GM12878 (cell line): ENCODE measurements around the gene P2RY11. TPM values are rescaled to one million over a fixed set of nuclear protein-coding genes. Genes with fewer than 3 reads are reported as not detected.

Experiments used
- ATAC-seq: fragments of 200-7000 bp; cut with Tn5 transposase; 3 replicates; pipeline ENCODE4 v1.9.1; 2020; ENCODE audit warnings: mild to moderate bottlenecking, moderate library complexity
- BruUV-seq: library from RNA; stranded (reverse); fragments of 400-500 nt; replicated peaks from 2 replicates; lab custom pipeline; 2021; lab: Mats Ljungman, UMichigan
- CTCF ChIA-PET: fragments of 300-600 bp; sonication (Branson Sonifier 250); formaldehyde crosslinking; extraction: SDS; loops from one replicate; lab custom pipeline; 2021; ENCODE audit warnings: inconsistent platforms; lab: Yijun Ruan, JAX
- POLR2A ChIA-PET: fragments of 350-600 bp; formaldehyde crosslinking; extraction: SDS; loops from one replicate; lab custom pipeline; 2021; ENCODE audit warnings: inconsistent platforms; lab: Charles Lee
- RAD21 ChIA-PET: fragments of 300-600 bp; sonication (Branson Sonifier 250); formaldehyde crosslinking; loops from one replicate; lab custom pipeline; 2023; ENCODE audit warnings: antibody characterized with exemption; ENCODE audit not compliant: unreplicated experiment; lab: Charles Lee
- SMC1A ChIA-PET: fragments of 300-600 bp; sonication (Branson Sonifier 250); formaldehyde crosslinking; loops from one replicate; lab custom pipeline; 2023; ENCODE audit not compliant: unreplicated experiment, uncharacterized antibody; lab: Charles Lee
- DNase-seq: peaks from one replicate; pipeline ENCODE4 v3.0.0-alpha.2; 2011; ENCODE audit warnings: low read depth, low spot score
- FAIRE-seq: peaks from 3 replicates; lab custom pipeline; 2011; peaks lifted over from hg19 to GRCh38; lab: Jason Lieb, UNC
- H2AFZ ChIP-seq: 2 replicates; pipeline ENCODE4 v1.6.0; 2011; ENCODE audit warnings: low read depth, low read length, control low read depth; ENCODE audit not compliant: control insufficient read depth
- H3K27ac ChIP-seq: 2 replicates; pipeline ENCODE4 v1.5.1; 2011; ENCODE audit warnings: control low read depth; ENCODE audit not compliant: control insufficient read depth, insufficient read depth
- H3K27me3 ChIP-seq, 2 experiments: replicated peaks in 1 of 2; 2 replicates each; pipeline versions ENCODE4 v1.6.0 to v1.6.1; 2011; ENCODE audit warnings: low read length in 1 of 2; ENCODE audit not compliant: control insufficient read depth in 2 of 2, insufficient read depth in 2 of 2
- H3K36me3 ChIP-seq, 2 experiments: 2 replicates each; pipeline ENCODE4 v1.5.1; 2011; ENCODE audit warnings: low read length in 1 of 2; ENCODE audit not compliant: control insufficient read depth in 2 of 2, insufficient read depth in 2 of 2
- H3K4me1 ChIP-seq: 2 replicates; pipeline ENCODE4 v1.6.1; 2011; ENCODE audit warnings: mild to moderate bottlenecking, low read length, moderate library complexity, mixed read lengths; ENCODE audit not compliant: control insufficient read depth, insufficient read depth
- H3K4me2 ChIP-seq: 2 replicates; pipeline ENCODE4 v1.6.0; 2011; ENCODE audit warnings: control low read depth; ENCODE audit not compliant: control insufficient read depth, insufficient read depth
- H3K4me3 ChIP-seq: fragments of 200-600 bp; sonication (generic); 2 replicates; pipeline ENCODE4 v1.5.1; 2016
- H3K79me2 ChIP-seq: 2 replicates; pipeline ENCODE4 v1.6.0; 2011; ENCODE audit warnings: low read length; ENCODE audit not compliant: control insufficient read depth, insufficient read depth
- H3K9ac ChIP-seq: 2 replicates; pipeline ENCODE4 v1.8.0; 2011; ENCODE audit warnings: low read length, control low read depth, mixed read lengths; ENCODE audit not compliant: control insufficient read depth, insufficient read depth
- H3K9me3 ChIP-seq: replicated peaks from 3 replicates; pipeline ENCODE4 v1.5.1; 2011; ENCODE audit warnings: mild to moderate bottlenecking, low read length; ENCODE audit not compliant: control insufficient read depth, insufficient read depth
- H4K20me1 ChIP-seq: 2 replicates; pipeline ENCODE4 v1.6.0; 2011; ENCODE audit not compliant: control insufficient read depth, insufficient read depth
- BCL11A ChIP-seq: IDR thresholded peaks from 2 replicates; pipeline ENCODE4 v1.6.1; 2011; ENCODE audit warnings: low read depth, low read length
- CBX5 ChIP-seq: sonication (generic); IDR thresholded peaks from 2 replicates; pipeline ENCODE4 v1.6.1; 2016; ENCODE audit warnings: low read depth, moderate library complexity, mild to moderate bottlenecking, inconsistent platforms
- CREM ChIP-seq: IDR thresholded peaks from 2 replicates; pipeline ENCODE4 v1.6.1; 2014; ENCODE audit warnings: antibody characterized with exemption, low read depth
- JUNB ChIP-seq: IDR thresholded peaks from 2 replicates; pipeline ENCODE4 v1.6.1; 2016; ENCODE audit warnings: antibody characterized with exemption, mild to moderate bottlenecking
- KDM1A ChIP-seq: fragments of 200-600 bp; sonication (generic); IDR thresholded peaks from 2 replicates; pipeline ENCODE4 v1.6.1; 2016; ENCODE audit warnings: borderline replicate concordance
- NBN ChIP-seq: fragments of 450-650 bp; IDR thresholded peaks from 2 replicates; pipeline ENCODE4 v1.6.1; 2016
- NRF1 ChIP-seq: conservative IDR thresholded peaks from 2 replicates; pipeline ENCODE4 v1.6.1; 2011; ENCODE audit warnings: mild to moderate bottlenecking, low read depth, low read length, improper control_type of control experiment
- PML ChIP-seq: IDR thresholded peaks from 2 replicates; pipeline ENCODE4 v1.6.1; 2012; ENCODE audit warnings: low read length, inconsistent platforms
- TARDBP ChIP-seq: IDR thresholded peaks from 2 replicates; pipeline ENCODE4 v1.6.1; 2016; ENCODE audit warnings: borderline replicate concordance
- YY1 ChIP-seq: IDR thresholded peaks from 2 replicates; pipeline ENCODE4 v1.6.1; 2011; ENCODE audit warnings: low read depth, mild to moderate bottlenecking, low read length
- ZNF207 ChIP-seq: fragments of 450-650 bp; IDR thresholded peaks from 2 replicates; pipeline ENCODE4 v1.6.1; 2014; ENCODE audit warnings: antibody characterized with exemption, mild to moderate bottlenecking, borderline replicate concordance
- WGBS: methylation state at CpG from one replicate; pipeline ENCODE4 v1.1.6; 2016; ENCODE audit warnings: low lambda C conversion rate; ENCODE audit not compliant: insufficient replicate concordance, insufficient coverage; ENCODE audit errors: missing lambda C conversion rate; 5-methylcytosine and 5-hydroxymethylcytosine counted together
- in situ Hi-C: fragments of 300-500 bp; cut with MboI; formaldehyde crosslinking; loops from 9 replicates; pipeline ENCODE4 v1.14.3; 2018; ENCODE audit warnings: mixed read lengths
- intact Hi-C: fragments of 100-400 bp; cut with micrococcal nuclease; formaldehyde crosslinking; loops from one replicate; pipeline ENCODE4 v1.14.2; 2022; ENCODE audit not compliant: unreplicated experiment
- polyA plus RNA-seq, 11 experiments: library from polyadenylated mRNA; depleted of rRNA in 4 of 11; unstranded in 6 of 11; stranded (reverse) in 5 of 11; fragments of >200 nt; fragmentation: Nextera tagmentation in 4 of 11; fragmentation: Illumina TruSeq in 1 of 11; extraction: Ambion mirVana in 4 of 11; extraction: Trizol in 1 of 11; gene quantifications; 1 replicate in 1 of 11; 2 replicates in 10 of 11; pipeline versions ENCODE4 v1.2.1 to v1.2.3, GENCODE V29; 2011 to 2016; ENCODE audit warnings: inconsistent platforms in 2 of 11, missing spikeins in 2 of 11, low read depth in 1 of 11
- total RNA-seq, 4 experiments: library from RNA; depleted of rRNA in 3 of 4; stranded (reverse); fragments of >200 nt in 3 of 4; fragmentation: Illumina TruSeq in 1 of 4; extraction: Trizol in 1 of 4; gene quantifications; 2 replicates each; pipeline versions ENCODE4 v1.2.1 to v1.2.3, GENCODE V29; 2013 to 2021
- TF ChIP-seq, protein P1 (sequence below): IDR thresholded peaks from 2 replicates; pipeline ENCODE4 v1.6.1; 2011; ENCODE audit warnings: borderline replicate concordance, low read depth, mild to moderate bottlenecking, moderate library complexity, low read length; ENCODE audit not compliant: insufficient read depth, poor library complexity, severe bottlenecking
- TF ChIP-seq, protein P2 (sequence below): fragments of 150-350 bp; IDR thresholded peaks from 2 replicates; pipeline ENCODE4 v1.6.1; 2016; ENCODE audit warnings: low read depth, low read length
- TF ChIP-seq, protein P3 (sequence below): fragments of 450-650 bp; IDR thresholded peaks from 2 replicates; pipeline ENCODE4 v1.6.1; 2017; ENCODE audit warnings: borderline replicate concordance
- TF ChIP-seq, protein P4 (sequence below): IDR thresholded peaks from 2 replicates; pipeline ENCODE4 v1.6.1; 2011; ENCODE audit warnings: low read depth, mild to moderate bottlenecking, low read length, moderate library complexity, borderline replicate concordance; ENCODE audit errors: extremely low read depth

Gene P2RY11
- total and polyA plus RNA-seq, 10 of the 15 experiments (the other 5 are each of a cell fraction or from before 2014, with no cell fraction given), result 0.14 to 46.5 (median 7.6) TPM

DNA sequence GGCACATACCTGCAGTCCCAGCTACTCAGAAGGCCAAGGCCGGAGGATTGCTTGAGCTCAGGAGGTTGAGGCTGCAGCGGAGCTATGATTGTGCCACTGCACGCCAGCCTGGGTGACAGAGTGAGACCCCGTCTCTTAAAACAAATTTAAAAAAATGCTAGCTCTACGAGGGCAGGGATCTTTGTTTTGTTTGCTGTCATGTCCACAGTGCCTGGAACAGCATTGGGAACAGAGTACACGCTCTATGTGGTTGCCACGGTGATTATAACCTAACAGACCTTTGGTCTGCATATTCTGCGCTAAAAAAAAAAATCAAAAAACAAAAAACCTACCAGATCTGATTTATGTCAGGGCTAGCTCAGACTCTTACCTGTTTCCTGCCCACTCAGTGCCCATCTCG lies 27.6 kb upstream of the P2RY11 start (continued):
- TF ChIP-seq ZNF207, result no peak
- no peak for TF ChIP-seq TARDBP
- no peak for TF ChIP-seq BCL11A
- TF ChIP-seq NBN, result no peak
- TF ChIP-seq, protein P1, sequence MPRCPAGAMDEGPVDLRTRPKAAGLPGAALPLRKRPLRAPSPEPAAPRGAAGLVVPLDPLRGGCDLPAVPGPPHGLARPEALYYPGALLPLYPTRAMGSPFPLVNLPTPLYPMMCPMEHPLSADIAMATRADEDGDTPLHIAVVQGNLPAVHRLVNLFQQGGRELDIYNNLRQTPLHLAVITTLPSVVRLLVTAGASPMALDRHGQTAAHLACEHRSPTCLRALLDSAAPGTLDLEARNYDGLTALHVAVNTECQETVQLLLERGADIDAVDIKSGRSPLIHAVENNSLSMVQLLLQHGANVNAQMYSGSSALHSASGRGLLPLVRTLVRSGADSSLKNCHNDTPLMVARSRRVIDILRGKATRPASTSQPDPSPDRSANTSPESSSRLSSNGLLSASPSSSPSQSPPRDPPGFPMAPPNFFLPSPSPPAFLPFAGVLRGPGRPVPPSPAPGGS, result no peak
- TF ChIP-seq JUNB, result no peak
- TF ChIP-seq YY1, result no peak
- TF ChIP-seq, all 136 proteins: peak for 0

DNA sequence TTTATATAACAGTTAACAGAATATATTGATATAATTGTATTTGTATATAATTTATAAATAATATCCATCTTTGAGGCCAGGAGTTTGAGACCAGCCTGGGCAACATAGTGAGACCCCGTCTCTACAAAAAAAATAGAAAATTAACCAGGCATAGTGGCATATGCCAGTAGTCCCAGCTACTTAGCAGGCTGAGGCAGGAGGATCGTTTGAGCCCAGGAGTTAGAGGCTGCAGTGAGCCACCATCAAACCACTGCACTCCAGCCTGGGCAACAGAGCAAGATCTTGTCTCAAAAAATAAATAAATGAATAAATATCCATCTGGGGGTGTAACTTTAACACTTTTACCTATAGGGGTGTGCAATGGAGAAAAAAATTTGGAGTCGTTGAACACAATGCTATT lies 26.7 kb upstream of the P2RY11 start:
- Histone ChIP-seq H3K9ac (no peak overlapping the region), H2AFZ (no peak overlapping the region), H3K36me3 (peaks cover 4 to 5% of the 10 kb centered on the region in 2 experiments; a peak in 3 of 4 replicates), H3K4me3 (no peak overlapping the region), H3K4me2 (no peak overlapping the region), H3K79me2 (peaks cover 18% of the 10 kb centered on the region), H3K27ac (no peak overlapping the region), H3K9me3 (no peaks in the 10 kb centered on the region; the same call in 2 of the 3 replicates), H4K20me1 (no peaks in the 10 kb centered on the region), H3K27me3 (no peaks in the 10 kb centered on the region), H3K4me1 (0 out of 2 replicates have a peak, but pooled peaks cover 3% of the 10 kb centered on the region)
- ATAC-seq (no peak), FAIRE-seq (no peak), DNase-seq (no peak)
- intact Hi-C loops (no loop called here), in situ Hi-C loops (no loop called here)
- ChIA-PET RAD21 (interaction anchor here (1.5 kb wide), 1 partner anchor 57 kb away, joined by 6 read pairs; no protein-coding TSS in a partner anchor), SMC1A (interaction anchor here (1.1 kb wide), 1 partner anchor 28 kb away, joined by 3 read pairs; no protein-coding TSS in a partner anchor), POLR2A (interaction anchor here (0.5 to 1.3 kb wide), 3 partner anchors 11 to 1001 kb away, joined by 3 to 9 read pairs (median 4); no protein-coding TSS in a partner anchor), CTCF (interaction anchor here (0.6 to 1.4 kb wide), 2 partner anchors 22 to 55 kb away, joined by 3 to 5 read pairs; no protein-coding TSS in a partner anchor)
- 67% methylated on average over 3 of the region's 3 CpGs for WGBS
- BruUV-seq, result no TSS peak
- TF ChIP-seq CREM (no peak), KDM1A (no peak), CBX5 (no peak), PML (no peak), NRF1 (no peak)
- TF ChIP-seq, protein P2, sequence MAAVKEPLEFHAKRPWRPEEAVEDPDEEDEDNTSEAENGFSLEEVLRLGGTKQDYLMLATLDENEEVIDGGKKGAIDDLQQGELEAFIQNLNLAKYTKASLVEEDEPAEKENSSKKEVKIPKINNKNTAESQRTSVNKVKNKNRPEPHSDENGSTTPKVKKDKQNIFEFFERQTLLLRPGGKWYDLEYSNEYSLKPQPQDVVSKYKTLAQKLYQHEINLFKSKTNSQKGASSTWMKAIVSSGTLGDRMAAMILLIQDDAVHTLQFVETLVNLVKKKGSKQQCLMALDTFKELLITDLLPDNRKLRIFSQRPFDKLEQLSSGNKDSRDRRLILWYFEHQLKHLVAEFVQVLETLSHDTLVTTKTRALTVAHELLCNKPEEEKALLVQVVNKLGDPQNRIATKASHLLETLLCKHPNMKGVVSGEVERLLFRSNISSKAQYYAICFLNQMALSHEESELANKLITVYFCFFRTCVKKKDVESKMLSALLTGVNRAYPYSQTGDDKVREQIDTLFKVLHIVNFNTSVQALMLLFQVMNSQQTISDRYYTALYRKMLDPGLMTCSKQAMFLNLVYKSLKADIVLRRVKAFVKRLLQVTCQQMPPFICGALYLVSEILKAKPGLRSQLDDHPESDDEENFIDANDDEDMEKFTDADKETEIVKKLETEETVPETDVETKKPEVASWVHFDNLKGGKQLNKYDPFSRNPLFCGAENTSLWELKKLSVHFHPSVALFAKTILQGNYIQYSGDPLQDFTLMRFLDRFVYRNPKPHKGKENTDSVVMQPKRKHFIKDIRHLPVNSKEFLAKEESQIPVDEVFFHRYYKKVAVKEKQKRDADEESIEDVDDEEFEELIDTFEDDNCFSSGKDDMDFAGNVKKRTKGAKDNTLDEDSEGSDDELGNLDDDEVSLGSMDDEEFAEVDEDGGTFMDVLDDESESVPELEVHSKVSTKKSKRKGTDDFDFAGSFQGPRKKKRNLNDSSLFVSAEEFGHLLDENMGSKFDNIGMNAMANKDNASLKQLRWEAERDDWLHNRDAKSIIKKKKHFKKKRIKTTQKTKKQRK, result no peak
- TF ChIP-seq, protein P3, sequence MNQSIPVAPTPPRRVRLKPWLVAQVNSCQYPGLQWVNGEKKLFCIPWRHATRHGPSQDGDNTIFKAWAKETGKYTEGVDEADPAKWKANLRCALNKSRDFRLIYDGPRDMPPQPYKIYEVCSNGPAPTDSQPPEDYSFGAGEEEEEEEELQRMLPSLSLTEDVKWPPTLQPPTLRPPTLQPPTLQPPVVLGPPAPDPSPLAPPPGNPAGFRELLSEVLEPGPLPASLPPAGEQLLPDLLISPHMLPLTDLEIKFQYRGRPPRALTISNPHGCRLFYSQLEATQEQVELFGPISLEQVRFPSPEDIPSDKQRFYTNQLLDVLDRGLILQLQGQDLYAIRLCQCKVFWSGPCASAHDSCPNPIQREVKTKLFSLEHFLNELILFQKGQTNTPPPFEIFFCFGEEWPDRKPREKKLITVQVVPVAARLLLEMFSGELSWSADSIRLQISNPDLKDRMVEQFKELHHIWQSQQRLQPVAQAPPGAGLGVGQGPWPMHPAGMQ, result no peak
- TF ChIP-seq, protein P4, sequence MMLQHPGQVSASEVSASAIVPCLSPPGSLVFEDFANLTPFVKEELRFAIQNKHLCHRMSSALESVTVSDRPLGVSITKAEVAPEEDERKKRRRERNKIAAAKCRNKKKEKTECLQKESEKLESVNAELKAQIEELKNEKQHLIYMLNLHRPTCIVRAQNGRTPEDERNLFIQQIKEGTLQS, result no peak
